ENCODE data around the gene CA5A.
"Not testable (repeated sequence)": the region's sequence is repeated elsewhere in the genome, so short reads cannot be mapped to it uniquely, and the experiment has no call there.

CA5A gene

GRCh38 chr16:87891764-87892163 lies 44.6 kb downstream of the CA5A start:
- no peak for DNase-seq

DNA sequence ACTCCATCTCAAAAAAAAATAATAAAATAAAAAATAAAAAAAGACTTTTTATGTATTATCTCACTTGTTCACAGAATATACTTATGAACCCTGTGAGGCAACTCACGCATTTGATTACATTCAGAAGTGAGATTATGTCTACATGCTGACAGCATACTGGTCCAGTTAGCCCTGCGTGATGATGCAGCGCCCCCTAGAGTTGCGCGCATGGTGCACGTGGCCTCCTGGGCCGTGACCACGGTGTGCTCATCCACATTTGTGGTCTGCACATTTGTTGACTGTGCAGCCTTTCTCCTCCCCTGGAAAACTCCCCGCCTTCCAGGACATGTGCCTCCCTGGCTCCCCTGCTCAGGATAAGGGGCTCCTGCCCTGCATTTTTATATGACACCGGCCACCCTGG lies 46.6 kb downstream of the CA5A start:
- not testable (repeated sequence) for DNase-seq

DNA sequence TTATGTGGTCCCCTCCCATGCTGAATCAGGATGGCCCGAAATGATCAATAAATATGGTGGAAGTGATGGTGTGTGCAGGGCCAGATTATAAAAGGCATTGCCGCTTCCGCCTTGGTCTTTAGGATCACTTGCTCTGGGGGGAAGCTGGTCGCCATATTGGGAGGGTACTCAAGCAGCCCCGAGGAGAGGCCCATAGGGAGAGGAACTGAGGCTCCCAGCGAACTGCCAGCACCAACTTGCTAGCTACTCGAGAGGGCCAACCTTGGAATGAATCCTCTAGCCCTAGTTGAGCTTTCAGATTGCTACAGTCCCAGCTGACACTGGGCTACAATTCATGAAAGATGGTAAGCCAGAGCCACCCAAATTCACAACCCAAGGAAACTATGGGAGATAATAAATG lies 48.0 kb downstream of the CA5A start:
- DNase-seq: not testable (repeated sequence)

GRCh38 chr16:87887931-87888330 lies 48.4 kb downstream of the CA5A start:
- not testable (repeated sequence) for DNase-seq

- not testable (repeated sequence) for DNase-seq
Measured at GRCh38 chr16:87885371-87885967, 50.9 kb downstream of the CA5A start.

DNA sequence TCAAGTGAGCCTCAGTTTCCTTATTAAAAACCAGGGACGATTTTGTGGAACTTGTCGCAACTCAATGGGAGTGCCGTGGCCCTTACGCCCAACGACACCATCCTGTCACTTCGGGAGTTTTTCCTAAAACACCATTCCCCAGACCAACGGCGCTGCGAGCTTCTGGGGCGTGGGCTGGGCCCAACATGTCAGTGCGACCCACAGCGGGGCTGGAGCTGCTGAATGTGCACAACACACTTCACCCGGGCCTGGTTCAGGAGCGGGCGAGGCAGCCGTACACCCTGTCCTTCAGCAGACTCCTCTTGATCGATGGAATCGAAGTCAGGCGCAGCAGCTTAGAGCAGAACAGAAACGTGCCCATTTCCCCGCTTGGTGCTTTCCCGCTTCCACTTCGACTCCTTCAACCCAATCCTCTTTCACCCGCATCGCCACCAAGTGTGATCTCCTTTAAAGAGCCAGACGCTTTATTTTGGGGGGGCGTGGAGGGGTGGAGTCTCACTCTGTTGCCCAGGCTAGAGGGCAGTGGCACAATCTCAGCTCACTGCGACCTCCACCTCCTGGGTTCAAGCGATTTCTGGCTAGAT lies 53.8 kb downstream of the CA5A start:
- no peak for DNase-seq

DNA sequence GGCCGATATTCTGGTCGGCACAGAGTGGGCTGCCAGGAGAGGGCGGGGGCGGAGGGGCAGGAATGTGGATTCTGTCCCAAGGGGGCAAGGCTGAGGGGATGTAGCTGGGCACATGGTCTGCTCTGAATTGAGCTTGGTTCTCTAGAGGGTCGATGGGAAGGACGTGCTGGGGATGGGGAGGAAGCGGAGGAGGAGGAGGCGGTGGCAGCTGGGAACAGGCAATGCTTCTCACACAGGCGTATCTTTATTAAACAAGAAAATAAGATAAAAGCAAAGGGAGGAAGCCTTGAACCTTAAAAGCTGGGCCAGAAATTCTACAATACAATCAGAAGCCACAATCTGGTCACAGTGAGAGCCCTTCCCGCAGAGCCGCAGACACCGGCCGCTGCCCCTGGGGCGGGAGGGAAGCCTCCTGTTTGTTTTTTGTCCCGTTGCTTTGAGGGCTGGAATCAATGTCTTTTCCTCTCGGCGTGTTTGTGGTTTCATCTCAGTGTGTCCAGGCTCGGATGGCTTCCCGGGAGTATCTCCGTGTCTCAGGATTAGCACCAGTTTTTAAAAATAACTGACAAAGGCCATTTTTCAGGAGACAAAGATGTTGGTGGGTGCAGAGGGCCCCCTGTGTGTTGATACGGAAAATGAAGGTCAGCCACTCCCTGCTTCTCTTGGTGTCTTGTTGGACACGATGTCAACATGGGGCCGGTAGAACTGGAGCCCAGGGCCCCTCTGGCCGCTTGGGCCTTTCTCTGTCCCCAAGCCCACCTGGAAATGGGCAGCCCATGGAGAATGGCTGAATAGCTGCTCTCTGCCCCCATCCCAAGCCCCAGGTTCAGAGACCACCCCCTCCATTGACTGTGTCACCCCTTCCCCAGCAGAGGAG lies 54.8 kb downstream of the CA5A start:
- no peak for DNase-seq

DNA sequence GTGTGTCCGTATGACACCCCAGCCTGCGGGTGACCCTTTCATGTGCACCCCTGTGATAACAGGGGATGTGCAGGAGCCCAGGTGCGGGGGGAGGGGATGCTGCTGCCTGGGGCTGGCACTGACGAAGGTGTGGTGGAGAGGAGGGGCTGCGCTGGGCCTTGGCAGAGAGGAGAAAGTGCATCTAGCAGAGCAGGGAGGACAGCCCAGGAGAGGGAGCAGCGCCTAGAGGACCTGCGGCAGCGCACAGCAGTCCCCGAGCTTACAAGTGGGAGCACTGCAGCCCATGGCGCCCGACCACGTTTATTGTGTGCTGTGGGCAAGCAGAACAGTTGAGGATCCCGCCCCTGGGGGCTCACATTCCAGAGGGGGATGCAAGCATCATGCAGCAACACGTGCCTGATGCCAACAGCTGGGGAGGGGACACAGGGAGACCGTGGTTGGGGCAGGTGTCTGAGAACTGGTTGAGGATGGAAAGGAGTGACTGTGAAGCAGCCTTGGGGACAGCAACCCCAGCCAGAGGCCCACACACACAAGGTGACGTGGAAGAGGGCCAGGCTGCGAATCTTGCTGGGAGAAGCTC lies 56.1 kb downstream of the CA5A start:
- no peak for DNase-seq

DNA sequence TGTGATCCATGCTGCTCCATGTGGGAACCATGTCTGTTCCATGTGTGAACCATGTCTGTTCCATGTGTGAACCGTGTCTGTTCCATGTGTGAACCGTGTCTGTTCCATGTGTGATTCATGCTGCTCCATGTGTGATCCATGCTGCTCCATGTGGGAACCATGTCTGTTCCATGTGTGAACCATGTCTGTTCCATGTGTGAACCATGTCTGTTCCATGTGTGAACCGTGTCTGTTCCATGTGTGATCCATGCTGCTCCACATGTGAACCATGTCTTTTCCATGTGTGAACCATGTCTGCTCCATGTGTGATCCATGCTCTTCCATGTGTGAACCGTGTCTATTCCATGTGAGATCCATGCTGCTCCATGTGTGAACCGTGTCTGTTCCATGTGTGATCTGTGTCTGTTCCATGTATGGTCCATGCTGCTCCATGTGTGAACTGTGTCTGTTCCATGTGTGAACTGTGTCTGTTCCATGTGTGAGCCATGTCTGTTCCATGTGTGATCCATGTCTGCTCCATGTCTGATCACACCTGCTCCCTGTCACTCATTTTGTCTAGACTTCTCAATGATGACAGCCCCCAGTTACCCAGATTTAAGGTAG lies 56.8 kb downstream of the CA5A start:
- not testable (repeated sequence) for DNase-seq

- DNase-seq: no peak
Measured at GRCh38 chr16:87878704-87879103, 57.6 kb downstream of the CA5A start.

GRCh38 chr16:87877942-87878507 lies 58.3 kb downstream of the CA5A start:
- DNase-seq: no peak

- no peak for DNase-seq
Measured at GRCh38 chr16:87874639-87875427, 61.5 kb downstream of the CA5A start.

- DNase-seq: not testable (repeated sequence)
Measured at GRCh38 chr16:87870418-87871291, 65.7 kb downstream of the CA5A start.

DNA sequence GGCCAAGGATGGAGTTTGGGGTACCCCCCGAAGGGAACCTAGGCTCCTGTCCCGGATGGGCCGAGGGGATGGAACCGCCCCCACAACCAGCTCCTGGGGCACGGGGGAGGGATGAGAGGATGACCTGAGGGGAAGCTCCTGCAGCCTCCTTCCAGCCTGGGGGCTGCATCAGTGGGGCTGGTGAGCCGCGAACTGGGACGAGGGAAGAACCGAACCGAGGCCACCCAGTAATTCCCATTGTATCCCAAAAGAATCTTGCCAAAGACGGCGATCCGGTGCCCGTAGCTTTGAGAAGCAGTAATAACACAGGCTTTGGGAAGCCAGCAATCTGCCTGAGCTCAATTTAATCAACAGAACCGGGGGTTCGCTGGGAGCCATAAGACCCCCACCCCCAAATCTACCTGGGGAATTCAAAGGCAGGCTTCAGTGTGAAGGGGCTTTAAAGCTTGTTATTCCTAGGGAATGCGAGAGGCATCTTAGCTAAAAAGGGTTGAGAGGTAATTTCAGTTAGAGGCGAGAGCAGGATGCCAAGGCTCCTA lies 66.4 kb downstream of the CA5A start:
- not testable (repeated sequence) for DNase-seq

DNA sequence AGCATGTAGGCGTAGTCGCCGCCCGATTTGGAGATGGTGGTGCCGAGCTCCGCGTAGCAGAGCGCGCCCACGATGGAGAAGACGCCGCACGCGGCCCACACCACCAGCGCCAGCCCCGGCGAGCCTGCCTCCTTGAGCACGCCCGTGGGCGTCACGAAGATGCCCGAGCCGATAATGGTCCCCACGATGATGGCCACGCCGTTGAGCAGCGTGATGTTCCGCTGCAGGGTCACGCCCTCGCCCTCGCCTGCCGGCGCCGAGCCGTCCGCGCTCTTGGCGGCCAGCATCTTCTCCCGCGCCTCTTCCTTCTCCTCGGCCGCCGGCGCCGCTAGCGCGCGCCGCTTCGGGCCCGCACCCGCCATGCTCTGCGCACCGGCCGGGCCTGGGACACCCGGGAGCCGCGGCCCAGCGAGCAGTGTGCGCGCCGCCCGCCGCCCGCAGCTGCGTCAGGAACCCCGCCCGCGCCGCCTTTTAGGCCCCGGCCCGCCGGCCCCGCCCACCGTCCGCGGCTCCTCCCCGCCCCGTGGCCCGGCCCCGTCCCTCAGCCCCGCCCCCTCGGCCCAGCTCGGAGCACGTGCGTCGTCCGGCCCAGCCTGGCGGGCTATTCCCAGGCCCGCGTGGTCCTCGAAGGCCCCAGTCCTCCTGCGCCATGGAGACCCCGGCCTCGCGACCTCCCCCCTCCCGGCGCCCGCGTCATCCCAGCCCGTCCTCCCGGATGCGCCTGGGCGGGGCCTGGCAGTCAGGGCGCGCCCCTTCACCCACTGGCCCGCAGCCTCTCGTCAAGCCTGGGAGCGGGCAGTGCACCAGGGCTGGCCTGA lies 67.1 kb downstream of the CA5A start, which contains the start of gene SLC7A5:
TSS of gene SLC7A5 (minus strand) at position 447 of the 818 bp plus-strand sequence. CDS start at position 362, 85 bp downstream.
- DNase-seq: peak; percentile 84

DNA sequence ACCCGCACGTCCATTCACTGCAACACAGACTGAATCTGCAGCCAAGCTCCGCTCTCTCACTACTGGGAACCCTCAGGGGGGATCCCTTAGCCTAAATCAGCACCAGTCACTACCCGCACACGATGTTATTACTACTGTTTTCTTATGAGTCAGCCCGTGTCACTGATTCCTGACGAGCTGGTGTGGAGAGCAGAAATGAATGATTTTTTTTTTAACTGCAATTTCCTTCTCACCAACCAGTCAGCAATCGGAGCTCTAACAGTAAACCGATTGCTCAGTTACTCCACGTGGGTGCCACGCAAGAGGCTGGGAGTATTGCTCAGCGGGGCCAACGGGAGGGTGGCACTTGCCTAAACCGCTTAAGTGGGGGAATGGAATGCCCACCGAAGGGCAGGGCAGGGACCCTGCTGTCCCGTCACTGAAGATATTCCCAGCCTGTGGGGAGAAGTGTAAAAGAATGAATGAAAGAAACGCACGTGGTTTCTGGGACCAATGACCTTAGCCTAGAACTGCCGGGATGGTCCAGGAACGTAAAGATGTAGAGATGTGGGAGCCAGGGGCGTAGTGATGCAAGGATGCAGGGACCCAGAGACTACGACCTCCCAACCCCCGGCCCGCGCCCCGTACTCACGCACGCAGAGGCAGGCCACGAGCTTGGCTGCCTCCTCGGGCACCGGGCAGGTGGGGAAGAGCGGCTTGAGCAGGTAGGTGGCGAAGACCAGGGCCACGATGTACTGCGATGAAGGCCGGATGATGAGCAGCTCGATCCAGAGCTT lies 67.9 kb downstream of the CA5A start:
- not testable (repeated sequence) for DNase-seq

DNA sequence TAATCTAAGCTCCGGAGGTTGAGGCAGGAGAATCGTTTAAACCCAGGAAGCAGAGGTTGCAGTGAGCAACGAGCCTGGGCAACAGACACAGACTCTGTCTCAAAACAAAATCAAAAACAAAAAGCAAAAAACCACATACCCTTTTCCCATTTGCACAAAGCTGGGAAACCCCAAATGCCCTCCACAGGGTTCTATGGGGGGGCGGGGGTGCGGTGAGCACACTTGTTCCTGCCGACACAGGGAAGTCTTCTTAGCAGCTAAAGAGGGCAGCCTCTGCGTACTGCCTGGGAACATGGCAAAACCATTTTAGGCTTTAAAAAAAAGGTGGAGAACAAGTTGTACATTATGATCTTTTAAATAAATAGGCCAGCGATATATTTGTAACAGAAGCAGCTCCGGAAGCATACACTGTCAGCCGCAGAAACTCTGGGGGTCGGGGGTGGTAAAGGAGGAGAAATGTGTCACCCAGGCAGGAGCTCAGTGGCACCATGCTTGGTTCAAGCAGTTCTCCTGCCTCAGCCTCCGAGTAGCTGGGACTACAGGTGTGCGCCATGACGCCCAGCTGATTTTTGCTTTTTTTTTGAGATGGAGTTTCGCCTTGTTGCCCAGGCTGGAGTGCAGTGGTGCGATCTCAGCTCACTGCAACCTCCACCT lies 70.3 kb downstream of the CA5A start:
- DNase-seq: not testable (repeated sequence)

Data from right hindlimb (tissue), 1 donor.